ENCODE measurements around the gene FUCA2. TPM values are rescaled to one million over a fixed set of nuclear protein-coding genes. Genes with fewer than 3 reads are reported as not detected.

The FUCA2 gene
- total RNA-seq, 2 experiments from 2014 or later, result 6.7 to 7.8 TPM

Other genes with a start within 250 kb of the FUCA2 start
- gene ADAT2, start 61.0 kb downstream of the FUCA2 start, total RNA-seq, result 10 to 100 TPM; 23.6 to 26.0 TPM
- 10 to 100 TPM; 31.1 to 42.2 TPM for gene PEX3, start 60.9 kb downstream of the FUCA2 start, total RNA-seq
- 10 to 100 TPM; 21.2 to 27.0 TPM for gene PHACTR2, start 166.2 kb upstream of the FUCA2 start, total RNA-seq